Vein endothelial cell (primary cell): ENCODE data around the gene CCNA1. TPM values are rescaled to one million over a fixed set of nuclear protein-coding genes. Genes with fewer than 3 reads are reported as not detected.

Experiments
- total RNA-seq: library from RNA; depleted of rRNA; stranded (reverse); fragments of >200 nt; gene quantifications from 2 replicates; pipeline ENCODE4 v1.2.3, GENCODE V29; 2012

The CCNA1 gene
- 2.3 and 3.2 TPM in 2 replicates for total RNA-seq

DNA sequence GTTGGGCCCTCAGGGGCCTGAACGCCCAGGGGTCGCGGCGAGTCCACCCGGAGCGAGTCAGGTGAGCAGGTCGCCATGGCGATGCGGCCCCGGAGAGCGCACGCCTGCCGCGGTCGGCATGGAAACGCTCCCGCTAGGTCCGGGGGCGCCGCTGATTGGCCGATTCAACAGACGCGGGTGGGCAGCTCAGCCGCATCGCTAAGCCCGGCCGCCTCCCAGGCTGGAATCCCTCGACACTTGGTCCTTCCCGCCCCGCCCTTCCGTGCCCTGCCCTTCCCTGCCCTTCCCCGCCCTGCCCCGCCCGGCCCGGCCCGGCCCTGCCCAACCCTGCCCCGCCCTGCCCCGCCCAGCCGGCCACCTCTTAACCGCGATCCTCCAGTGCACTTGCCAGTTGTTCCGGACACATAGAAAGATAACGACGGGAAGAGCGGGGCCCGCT, at the start of gene CCNA1:
Gene CCNA1 (plus strand): TSS at position 390 of the 439 bp plus-strand sequence. CDS start 562 bp downstream, outside the sequence.

Other genes with a start within 250 kb of the CCNA1 start
- 0.19 and 0.33 TPM in 2 replicates for gene SOHLH2, start 217.9 kb upstream of the CCNA1 start, total RNA-seq
- 1.3 and 4.5 TPM in 2 replicates for gene CCDC169, start 134.7 kb upstream of the CCNA1 start, total RNA-seq
- gene SPART, start 86.1 kb upstream of the CCNA1 start, total RNA-seq, result 51.9 and 67.1 TPM in 2 replicates
- gene SERTM1, start 241.5 kb downstream of the CCNA1 start, total RNA-seq, result 0.10 TPM in 1 of 2 replicates, not detected in the other